Ovary (tissue), 3 donors: ENCODE measurements around the gene TMEM145.

ENCODE experiments used
- CTCF ChIP-seq, 3 donors: fragments of 450-650 bp in 2 of 3; fragments of 200-600 bp in 1 of 3; IDR thresholded peaks; one replicate each; pipeline versions ENCODE4 v1.5.1 to v1.8.0; 2016 to 2022; ENCODE audit warnings: antibody characterized with exemption in 3 of 3, mild to moderate bottlenecking in 1 of 3
- EP300 ChIP-seq: sonication (generic); formaldehyde crosslinking; IDR thresholded peaks from one replicate; pipeline ENCODE4 v1.6.1; 2017; ENCODE audit warnings: antibody characterized with exemption
- POLR2A ChIP-seq: fragments of 450-650 bp; IDR thresholded peaks from one replicate; pipeline ENCODE4 v1.6.1; 2017; ENCODE audit warnings: antibody characterized with exemption, mild to moderate bottlenecking, moderate library complexity
- donor health status: DM: no; HTN: no; CAD: no.

GRCh38 chr19:42333018-42333417 is 19.9 kb downstream of the TMEM145 start:
- TF ChIP-seq CTCF (IDR thresholded peaks at IDR 0.05) (no peak), EP300 (no peak), POLR2A (no peak)
